GM12801 (cell line): ENCODE measurements around the gene MSH2.

Experiments used
- TF ChIP-seq, protein P1 (sequence below): IDR thresholded peaks from one replicate; pipeline ENCODE4 v1.5.1; 2011; ENCODE audit warnings: control low read depth; ENCODE audit not compliant: insufficient read length; ENCODE audit errors: extremely low read depth

Gene MSH2

DNA sequence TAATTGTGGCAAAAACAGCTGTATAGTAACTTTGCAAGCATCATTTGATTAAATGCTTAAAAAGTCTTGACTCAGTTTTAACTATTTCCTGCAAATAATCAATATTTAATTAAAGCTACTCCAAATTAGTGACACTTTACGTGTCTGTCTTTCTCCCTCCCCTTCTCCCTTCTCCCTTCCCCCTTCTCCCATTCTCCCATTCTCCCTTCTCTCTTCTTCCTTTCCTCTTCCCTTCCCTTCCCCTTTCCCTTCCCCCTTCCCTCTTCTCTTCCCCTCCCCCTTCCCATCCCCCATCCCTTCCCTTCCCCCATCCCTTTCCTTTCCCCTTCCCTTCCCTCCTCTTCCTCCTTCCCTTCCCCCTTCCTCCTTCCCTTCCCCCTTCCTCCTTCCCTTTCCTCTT lies 76.9 kb downstream of the MSH2 start:
- TF ChIP-seq, protein P1, sequence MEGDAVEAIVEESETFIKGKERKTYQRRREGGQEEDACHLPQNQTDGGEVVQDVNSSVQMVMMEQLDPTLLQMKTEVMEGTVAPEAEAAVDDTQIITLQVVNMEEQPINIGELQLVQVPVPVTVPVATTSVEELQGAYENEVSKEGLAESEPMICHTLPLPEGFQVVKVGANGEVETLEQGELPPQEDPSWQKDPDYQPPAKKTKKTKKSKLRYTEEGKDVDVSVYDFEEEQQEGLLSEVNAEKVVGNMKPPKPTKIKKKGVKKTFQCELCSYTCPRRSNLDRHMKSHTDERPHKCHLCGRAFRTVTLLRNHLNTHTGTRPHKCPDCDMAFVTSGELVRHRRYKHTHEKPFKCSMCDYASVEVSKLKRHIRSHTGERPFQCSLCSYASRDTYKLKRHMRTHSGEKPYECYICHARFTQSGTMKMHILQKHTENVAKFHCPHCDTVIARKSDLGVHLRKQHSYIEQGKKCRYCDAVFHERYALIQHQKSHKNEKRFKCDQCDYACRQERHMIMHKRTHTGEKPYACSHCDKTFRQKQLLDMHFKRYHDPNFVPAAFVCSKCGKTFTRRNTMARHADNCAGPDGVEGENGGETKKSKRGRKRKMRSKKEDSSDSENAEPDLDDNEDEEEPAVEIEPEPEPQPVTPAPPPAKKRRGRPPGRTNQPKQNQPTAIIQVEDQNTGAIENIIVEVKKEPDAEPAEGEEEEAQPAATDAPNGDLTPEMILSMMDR: no peak

- TF ChIP-seq, protein P1: no peak
Measured at GRCh38 chr2:47483191-47483590, 80.2 kb downstream of the MSH2 start.

- TF ChIP-seq, protein P1: no peak
Measured at GRCh38 chr2:47484396-47484795, 81.4 kb downstream of the MSH2 start.

- TF ChIP-seq, protein P1: no peak
Measured at GRCh38 chr2:47485177-47485576, 82.2 kb downstream of the MSH2 start.

DNA sequence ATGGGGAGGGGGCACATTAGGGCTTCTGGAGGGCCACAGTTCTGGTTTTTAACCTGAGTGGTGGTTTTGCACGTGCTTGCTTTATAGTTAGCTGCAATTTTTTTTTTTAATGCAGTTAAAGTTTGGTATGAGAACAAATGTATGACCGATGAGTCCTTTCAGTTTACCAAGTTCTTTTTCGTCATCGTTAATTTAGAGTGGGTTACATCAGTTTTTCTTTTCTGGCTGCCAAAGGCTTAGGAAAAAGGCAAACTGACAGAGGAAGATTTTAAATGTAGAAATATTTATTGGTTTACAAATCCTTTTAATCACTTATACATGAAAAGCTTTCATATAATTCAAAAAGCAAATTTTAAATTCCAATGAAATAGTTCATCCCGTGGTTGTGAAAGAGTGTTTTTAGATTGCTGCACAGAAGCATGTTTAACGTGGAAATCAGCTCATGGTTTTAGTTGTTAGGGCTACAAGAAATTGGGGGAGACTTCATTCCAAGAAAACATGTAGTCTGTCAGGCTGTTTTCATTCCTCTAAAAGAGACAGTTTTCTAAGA lies 82.9 kb downstream of the MSH2 start:
- TF ChIP-seq, protein P1: no peak

- TF ChIP-seq, protein P1: no peak
Measured at GRCh38 chr2:47486841-47487497, 84.0 kb downstream of the MSH2 start.

DNA sequence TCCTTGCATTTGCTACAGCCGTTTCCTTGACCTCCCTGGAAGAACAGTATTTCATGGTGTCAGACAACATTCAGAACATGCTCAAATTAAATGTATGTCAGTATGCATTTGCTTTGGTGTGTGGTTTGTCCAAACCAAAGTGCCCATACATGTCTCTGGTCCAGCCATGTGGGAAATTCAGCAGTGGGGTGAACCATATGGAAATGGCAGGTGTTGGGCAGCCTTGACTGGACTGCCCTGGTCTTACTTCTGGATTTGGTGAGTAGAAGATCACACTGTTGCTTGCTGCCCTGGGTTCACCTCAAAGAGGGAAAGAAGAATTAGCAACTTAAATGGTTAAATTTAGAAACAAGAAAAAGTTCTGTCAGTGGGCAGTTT lies 84.5 kb downstream of the MSH2 start:
- TF ChIP-seq, protein P1: no peak
